Measurements from ENCODE around the gene OSGIN1. TPM values are rescaled to one million over a fixed set of nuclear protein-coding genes. Genes with fewer than 3 reads are reported as not detected.

Gene OSGIN1
- total and polyA plus RNA-seq, 2 donors (not counting 1 experiment from before 2014, with no cell fraction given), result 0.85 to 1.8 TPM

DNA sequence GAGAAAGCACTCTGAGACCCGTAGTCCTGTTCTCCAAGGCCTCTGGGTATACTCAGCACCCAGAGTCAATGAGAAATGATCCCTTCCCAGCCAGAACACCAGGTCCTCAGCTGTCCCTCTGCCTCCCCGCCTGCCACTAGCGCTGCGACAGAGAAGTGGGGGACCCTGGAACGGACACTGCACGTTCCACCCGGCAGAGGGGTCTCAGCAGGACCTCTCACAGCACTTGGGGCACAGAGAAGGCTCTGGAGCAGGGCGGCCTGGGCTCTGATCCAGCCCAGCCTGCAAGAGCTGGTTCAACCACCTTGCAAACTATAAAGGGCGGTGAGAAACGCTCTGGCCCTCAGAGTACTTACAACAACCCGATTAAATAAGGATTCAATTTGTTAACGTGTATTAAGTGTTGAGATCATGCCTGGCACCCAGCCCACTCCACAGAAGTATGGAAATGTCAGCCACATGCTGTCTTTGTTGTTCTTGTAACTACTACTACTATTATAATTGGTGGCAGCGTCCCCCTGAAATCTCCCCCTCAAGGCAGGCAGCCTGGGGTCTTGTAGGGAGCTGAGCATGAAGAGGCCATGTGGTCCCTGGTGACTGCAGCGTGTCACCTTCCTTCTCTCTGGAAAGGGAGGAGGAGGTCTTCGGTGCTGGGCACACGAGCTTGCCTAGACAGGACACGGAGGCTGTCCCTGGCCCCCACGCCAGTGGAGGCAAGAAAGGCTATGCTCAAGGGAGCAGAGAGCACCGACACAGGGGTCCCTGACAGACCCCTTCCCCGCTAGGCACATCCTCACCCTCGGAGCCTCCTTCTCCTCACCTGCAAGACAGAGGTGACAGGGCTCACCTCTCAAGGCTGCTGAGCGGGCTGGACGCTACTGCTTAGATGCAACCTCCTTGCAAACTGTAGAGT, 2.4 kb downstream of the OSGIN1 start:
- Histone ChIP-seq H3K9ac (ENCODE audit: low read length) (no peak overlapping the region), H3K27me3 (replicated peaks in 1 of 4; ENCODE audit: control extremely low read depth in 1 of 4, control insufficient read depth in 3 of 4, insufficient read depth in 4 of 4, low read length in 3 of 4) (peaks cover 0 to 44% (median 10%) of the 10 kb centered on the region in 4 experiments), H3K36me3 (replicated peaks in 1 of 2; ENCODE audit: control extremely low read depth in 1 of 2, control insufficient read depth in 1 of 2, extremely low read depth in 1 of 2, insufficient read depth in 2 of 2, low read length in 1 of 2) (no peaks in the 10 kb centered on the region), H3K4me2 (replicated peaks; ENCODE audit: low read depth, low read length, poor library complexity, severe bottlenecking) (no peak overlapping the region), H3K4me3 (ENCODE audit: control extremely low read depth in 1 of 5, extremely low read depth in 1 of 5, insufficient read depth in 1 of 5, low read depth in 2 of 5, low read length in 4 of 5) (no peak overlapping the region), H3K79me2 (ENCODE audit: control insufficient read depth, insufficient read depth, low read length) (no peaks in the 10 kb centered on the region), H4K20me1 (ENCODE audit: control insufficient read depth, insufficient read depth, low read length, poor library complexity, severe bottlenecking) (no peaks in the 10 kb centered on the region), H3K9me3 (ENCODE audit: control extremely low read depth in 1 of 3, control insufficient read depth in 2 of 3, insufficient read depth in 1 of 3, low read length in 2 of 3) (peaks cover 0 to 7% (median 0%) of the 10 kb centered on the region in 3 donors), H3K27ac (ENCODE audit: low read length in 2 of 2) (no peak overlapping the region), H3K4me1 (ENCODE audit: control insufficient read depth in 2 of 2, insufficient read depth in 2 of 2, low read length in 2 of 2) (peaks cover 12 to 13% of the 10 kb centered on the region in 2 donors), H2AFZ (ENCODE audit: insufficient read depth, low read depth, low read length, poor library complexity, severe bottlenecking) (no peak overlapping the region)
- Mint-ChIP-seq H3K27me3 (peaks cover 17% of the 10 kb centered on the region), H3K27ac (no peak overlapping the region), H3K4me3 (no peak overlapping the region), H3K9me3 (ENCODE audit: insufficient read depth) (no peaks in the 10 kb centered on the region), H3K4me1 (peaks cover 12% of the 10 kb centered on the region)
- ATAC-seq (ENCODE audit: low read depth), result no peak
- DNase-seq, result no peak
- ChIA-PET CTCF (interaction anchor here (0.9 to 3.2 kb wide), 2 partner anchors 112 to 131 kb away, joined by 3 to 16 read pairs; no protein-coding TSS in a partner anchor), POLR2A (no interaction called here)
- TF ChIP-seq, protein P1, sequence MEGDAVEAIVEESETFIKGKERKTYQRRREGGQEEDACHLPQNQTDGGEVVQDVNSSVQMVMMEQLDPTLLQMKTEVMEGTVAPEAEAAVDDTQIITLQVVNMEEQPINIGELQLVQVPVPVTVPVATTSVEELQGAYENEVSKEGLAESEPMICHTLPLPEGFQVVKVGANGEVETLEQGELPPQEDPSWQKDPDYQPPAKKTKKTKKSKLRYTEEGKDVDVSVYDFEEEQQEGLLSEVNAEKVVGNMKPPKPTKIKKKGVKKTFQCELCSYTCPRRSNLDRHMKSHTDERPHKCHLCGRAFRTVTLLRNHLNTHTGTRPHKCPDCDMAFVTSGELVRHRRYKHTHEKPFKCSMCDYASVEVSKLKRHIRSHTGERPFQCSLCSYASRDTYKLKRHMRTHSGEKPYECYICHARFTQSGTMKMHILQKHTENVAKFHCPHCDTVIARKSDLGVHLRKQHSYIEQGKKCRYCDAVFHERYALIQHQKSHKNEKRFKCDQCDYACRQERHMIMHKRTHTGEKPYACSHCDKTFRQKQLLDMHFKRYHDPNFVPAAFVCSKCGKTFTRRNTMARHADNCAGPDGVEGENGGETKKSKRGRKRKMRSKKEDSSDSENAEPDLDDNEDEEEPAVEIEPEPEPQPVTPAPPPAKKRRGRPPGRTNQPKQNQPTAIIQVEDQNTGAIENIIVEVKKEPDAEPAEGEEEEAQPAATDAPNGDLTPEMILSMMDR (IDR thresholded peaks at IDR 0.05), result no peak
- TF ChIP-seq EZH2 (IDR thresholded peaks at IDR 0.05; ENCODE audit: borderline replicate concordance, insufficient read depth, low read depth, low read length, poor library complexity, severe bottlenecking), result no peak
- intact Hi-C loops (cut with micrococcal nuclease), result loop anchor here (1.0 to 5.0 kb wide), 3 partner anchors 112 to 232 kb away; partner anchors contain the start of gene TAF1C
- WGBS (ENCODE audit: insufficient coverage), result 77% methylated on average over 16 of the region's 23 CpGs

All from B cell (primary cell).